HG02884 (cell line): ENCODE results near the gene IL36A.

Experiments used
- ATAC-seq: cut with Tn5 transposase; IDR thresholded peaks from one replicate; pipeline ENCODE4 v1.9.1; 2021; ENCODE audit warnings: mild to moderate bottlenecking, moderate library complexity; ENCODE audit not compliant: unreplicated experiment

The IL36A gene

GRCh38 chr2:113005030-113005509 is at the start of gene IL36A:
IL36A (plus strand) TSS chr2:113005459; CDS start chr2:113005872, 413 bp downstream.
- no peak for ATAC-seq

- no peak for ATAC-seq
Observed at GRCh38 chr2:112957511-112957910, 47.7 kb upstream of the IL36A start.

DNA sequence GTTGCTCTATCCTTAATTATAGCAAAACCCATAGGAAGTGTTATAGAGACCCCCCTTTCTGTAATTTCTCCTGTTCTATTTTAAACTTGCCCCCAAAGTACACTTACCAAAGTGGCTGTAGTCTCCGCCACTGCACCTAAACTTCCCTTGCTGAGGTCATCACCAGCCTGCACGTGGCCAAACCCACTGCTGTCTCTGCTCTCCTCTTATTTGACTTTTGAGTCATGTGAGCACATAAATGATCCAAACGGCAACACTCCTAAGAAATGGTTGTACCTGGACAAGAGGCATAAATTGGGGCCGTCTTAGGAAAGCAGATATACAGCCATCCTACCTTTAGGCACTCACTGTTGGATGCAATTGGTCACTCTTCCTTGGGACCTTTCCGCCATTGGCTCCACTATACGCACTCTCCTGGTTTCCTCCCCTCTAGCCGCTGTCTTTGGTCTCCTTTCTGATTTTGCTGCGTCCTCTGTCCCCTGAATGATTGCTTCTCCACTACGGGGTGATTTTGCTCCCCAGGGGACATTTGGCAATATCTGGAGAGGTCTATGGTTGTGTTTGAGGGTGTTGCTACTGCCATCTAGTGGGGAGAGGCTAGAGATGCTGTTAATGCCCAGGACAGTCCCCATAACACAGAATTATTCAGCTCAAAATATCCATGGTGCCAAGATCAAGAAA is 46.7 kb upstream of the IL36A start:
- peak; percentile 68 for ATAC-seq

- ATAC-seq = no peak
Observed at GRCh38 chr2:112959109-112959812, 46.0 kb upstream of the IL36A start.

GRCh38 chr2:112960230-112960825 is 44.9 kb upstream of the IL36A start:
- no peak for ATAC-seq

DNA sequence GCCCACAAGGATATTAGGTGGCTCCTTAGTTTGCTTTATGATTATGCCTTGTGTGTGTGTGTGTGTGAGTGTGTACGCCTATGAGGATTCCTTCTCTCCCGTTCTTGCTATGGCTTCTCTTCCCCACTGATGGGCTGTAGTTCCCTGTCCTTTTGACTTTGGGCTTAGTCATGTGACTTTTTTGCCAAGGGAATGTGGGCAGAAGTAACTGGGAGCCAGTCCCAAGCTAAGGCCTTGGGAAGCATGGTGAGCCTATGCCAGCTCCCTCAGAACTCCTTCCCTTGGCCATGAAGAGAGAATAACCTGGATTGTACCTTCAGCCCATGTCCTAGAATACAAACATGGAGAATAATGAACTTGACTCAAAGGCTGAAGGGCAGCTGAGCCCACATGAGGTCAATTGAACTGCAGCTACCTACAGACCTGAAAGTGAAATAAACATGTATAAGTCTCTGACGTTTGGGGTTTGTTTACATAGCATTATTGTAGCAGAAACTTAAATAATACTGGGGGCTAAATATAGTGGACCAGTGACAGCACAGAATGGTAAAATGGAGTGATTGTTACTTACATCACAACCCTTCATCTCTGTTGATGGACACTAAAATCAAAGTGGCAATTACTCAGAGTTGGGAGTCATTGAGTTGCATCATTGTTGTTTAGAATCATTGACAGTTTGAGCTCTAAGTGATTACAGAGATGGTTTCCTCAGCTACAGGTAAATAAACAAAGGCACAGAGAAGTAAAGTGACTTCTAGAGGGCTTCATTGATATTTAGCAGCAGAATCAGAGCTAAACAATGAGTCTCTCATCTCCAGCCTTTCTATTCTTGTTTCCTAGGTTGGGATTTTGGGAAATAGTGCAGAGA is 42.7 kb upstream of the IL36A start:
- no peak for ATAC-seq

DNA sequence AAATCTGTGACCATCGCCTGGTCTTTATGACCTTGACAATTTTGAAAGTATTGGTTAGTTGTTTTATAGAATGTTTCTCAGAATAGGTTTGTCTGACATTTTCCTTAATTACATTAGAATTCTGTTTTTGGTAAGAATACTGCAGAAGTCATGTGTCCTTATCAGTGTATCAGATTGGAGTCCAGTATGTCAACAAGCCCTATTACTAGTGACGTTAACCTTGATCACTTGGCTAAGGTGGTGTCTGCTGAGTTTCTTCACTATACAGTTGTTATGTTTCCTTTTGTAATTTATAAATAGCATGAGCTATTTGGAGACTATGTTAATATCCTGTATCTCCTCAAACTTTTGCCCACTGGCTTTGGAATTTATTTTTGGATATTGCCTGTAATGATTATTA is 38.2 kb upstream of the IL36A start:
- ATAC-seq = no peak

- ATAC-seq = no peak
Observed at GRCh38 chr2:112972423-112973086, 32.7 kb upstream of the IL36A start.

GRCh38 chr2:112973156-112973555 is 32.1 kb upstream of the IL36A start:
- no peak for ATAC-seq

DNA sequence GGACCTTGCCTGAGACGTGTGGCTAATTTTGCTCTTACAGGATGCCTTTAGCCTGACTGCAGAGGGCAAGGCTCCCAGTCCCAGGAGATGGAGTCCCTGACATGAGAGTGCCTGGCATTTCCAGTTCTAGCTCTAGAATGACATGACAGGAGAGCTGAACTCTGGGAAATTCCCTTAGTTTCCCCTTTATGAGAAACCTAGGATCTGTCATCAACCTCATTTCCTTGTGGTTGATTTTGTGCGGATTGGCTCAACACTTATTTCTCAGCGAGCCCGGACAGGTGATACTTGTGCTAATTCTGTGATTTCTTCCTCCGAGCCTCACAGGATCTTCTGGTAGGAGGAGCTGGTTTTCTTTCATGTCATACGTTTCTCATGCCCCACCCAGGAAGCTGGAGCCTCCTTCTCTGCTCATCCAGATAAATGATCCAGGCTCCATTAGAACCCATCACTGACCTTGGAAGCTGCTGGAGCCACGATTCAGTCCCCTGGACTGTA is 27.7 kb upstream of the IL36A start, which contains the start of gene IL36G:
Gene IL36G, plus strand, starts transcription at position 448 of the 498 bp plus-strand sequence. CDS start 633 bp downstream, outside the sequence.
- no peak for ATAC-seq

GRCh38 chr2:112979731-112980130 is 25.5 kb upstream of the IL36A start:
- ATAC-seq = no peak

GRCh38 chr2:112980537-112980936 is 24.7 kb upstream of the IL36A start:
- ATAC-seq = no peak

DNA sequence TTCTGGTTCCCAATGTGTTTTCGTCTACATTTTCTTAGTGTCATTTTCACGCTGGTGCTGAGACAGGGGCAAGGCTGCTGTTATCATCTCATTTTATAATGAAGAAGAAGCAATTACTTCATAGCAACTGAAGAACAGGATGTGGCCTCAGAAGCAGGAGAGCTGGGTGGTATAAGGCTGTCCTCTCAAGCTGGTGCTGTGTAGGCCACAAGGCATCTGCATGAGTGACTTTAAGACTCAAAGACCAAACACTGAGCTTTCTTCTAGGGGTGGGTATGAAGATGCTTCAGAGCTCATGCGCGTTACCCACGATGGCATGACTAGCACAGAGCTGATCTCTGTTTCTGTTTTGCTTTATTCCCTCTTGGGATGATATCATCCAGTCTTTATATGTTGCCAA is 20.2 kb upstream of the IL36A start:
- ATAC-seq = no peak

DNA sequence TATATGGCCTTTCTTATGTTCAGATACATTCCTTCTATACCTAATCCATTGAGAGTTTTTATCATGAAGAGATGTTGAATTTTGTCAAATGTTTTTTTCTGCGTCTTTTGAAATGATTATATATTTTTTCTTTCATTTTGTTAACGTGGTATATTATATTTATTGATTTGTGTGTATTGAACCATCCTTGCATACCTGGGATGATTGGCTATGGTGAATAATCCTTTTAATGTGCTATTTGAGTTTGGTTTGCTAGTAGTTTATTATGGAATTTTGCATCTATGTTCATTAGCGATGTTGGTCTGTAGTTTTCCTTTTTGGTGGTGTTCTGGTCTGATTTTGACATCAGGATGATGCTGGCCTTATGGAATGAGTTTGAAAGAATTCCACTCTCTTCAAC is 15.6 kb upstream of the IL36A start:
- ATAC-seq = no peak

DNA sequence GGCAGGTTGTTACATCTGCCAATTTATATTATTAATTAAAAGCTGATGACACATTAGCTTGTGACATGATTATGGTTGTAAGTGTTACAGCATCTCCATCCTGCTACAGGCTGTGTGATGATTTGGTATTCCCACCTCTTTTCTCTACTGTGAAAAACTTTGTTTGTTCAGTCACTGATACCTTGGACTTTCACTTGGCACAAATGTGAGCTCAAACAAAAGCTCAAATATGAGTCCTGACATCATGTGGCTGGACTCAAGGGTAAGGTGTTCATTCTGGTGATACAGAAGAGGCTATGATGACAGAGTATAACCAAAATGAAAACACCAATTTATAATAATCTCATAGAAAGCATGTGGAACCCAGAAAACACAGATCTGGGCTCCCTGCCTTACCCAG is 11.4 kb upstream of the IL36A start:
- no peak for ATAC-seq

DNA sequence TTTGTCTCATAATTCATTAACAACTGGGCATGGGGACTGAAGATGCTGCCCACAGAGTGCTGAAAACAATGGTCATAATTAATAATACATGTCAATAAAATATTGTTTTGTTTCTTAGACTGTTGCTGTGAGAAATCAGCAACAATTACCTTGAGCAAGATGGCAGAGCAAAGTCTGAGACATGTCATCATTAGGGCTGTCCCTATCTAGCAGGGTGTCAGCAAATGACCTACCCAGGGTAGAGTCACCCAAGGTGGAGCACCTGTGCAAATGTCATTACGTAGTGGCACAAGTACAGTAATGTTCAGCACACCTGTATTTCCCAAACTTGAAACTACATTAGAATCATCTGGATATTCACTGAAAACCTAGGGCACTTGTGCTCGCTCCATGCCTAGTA is 10.6 kb upstream of the IL36A start:
- no peak for ATAC-seq

- no peak for ATAC-seq
Observed at GRCh38 chr2:112995346-112995920, 9.8 kb upstream of the IL36A start.

DNA sequence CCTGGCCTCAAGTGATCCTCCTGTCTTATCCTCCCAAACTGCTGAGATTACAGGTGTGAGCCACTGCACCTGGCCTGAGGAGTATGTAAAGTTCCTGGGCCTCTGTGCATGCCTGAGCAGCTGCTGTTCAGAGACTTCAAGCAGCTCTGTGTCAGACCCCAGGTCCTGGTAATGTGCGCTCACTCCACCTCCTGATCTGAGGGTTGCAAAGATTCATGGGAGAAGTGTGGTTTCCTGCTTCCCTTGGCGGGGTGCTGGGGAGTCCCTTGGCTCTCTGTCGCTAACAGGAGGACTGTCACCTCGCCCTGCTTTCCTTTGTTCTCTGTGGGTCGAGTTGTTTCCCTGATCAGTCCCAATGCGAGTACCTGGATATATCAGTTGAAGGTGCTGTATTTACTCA is 8.6 kb upstream of the IL36A start:
- ATAC-seq = no peak

DNA sequence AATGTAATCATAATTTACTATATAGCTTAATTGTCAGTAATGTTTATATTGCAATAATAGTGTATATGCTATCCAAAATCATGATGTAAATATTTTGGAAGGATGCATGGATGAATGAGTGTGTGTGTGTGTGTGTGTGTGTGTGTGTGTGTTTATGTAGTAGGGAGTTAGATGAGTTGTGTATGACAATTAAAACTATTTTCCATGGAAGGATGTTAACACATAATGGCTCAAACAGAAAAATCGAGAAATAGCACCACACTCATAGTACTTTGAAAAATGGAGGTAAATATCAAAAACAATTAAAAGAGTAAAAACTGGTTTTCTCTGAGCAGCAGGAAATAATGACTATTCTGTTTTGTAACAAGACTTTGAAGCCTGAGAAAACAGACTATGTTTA is 8.1 kb upstream of the IL36A start:
- no peak for ATAC-seq

DNA sequence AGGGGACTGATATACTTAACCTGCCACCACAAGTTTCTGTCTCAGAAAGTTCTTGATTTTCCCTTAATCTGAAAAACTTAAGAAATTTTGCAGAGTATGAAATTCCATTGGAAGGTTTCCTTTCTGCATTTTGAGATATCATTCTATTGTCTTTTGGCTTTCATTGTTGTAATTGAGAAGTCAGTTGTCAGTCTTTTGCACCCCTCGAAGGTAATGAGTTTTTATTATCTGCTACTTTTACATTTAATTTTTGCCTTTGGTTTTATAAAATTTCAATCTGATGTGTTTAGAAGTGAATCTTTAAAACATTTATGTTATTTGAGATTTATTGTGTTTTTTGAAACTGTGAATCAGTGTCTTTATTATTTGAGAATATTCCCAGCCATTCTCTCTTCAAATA is 4.8 kb upstream of the IL36A start:
- no peak for ATAC-seq
